HG02943 (cell line): ENCODE data around the gene CERS4.
"Not testable (repeated sequence)": the region's sequence is repeated elsewhere in the genome, so short reads cannot be mapped to it uniquely, and the experiment has no call there.

Experiments used
- ATAC-seq: cut with Tn5 transposase; IDR thresholded peaks from one replicate; pipeline ENCODE4 v1.9.1; 2021; ENCODE audit warnings: mild to moderate bottlenecking, low read depth, moderate library complexity; ENCODE audit not compliant: unreplicated experiment

CERS4 gene

DNA sequence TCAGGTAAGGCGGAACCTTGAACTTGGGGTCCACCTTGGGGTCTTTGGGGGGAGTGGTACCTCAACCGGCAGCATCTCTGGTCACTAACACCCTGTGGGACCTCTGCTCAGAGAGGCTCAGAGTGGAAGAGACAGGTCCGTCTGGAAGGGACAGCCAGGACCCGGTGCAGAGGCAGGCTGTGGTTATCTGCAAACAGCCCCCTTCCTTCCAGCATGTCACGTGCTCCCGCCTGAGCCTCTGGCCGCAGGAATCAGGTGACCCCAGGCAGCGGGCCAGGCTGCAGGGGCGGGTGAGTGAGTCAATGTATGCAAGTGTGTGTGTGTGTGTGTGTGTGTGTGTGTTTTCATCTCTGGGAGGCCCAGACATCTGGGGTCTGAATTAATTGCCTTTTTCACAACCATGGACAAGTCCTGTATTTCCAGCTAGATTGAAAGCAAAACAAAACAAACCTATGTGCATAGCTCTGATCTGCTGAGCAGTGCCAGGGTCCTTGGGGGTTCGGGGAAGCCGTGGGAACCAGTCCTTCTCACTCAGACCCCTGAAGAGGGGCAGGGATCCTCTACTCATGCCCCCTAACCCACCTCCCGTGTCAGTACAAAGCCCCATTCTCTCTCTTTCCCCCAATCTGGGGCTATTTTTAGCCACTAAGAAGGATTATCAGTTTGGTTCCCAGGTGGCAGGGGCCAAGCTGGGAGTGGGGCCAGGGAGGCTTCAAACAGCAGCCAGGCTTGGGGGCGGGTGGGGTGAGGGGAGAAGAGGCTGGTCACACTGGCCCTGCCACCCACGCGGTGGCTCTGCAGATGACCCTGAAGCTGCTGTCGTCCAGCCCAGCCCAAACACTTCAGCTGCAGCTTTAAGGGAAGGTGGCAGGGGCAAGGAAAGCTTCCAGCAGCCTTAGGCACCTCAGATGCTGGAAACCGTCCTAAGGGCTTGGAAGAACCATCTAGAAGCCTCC, 31.4 kb downstream of the CERS4 start:
- ATAC-seq: no peak

DNA sequence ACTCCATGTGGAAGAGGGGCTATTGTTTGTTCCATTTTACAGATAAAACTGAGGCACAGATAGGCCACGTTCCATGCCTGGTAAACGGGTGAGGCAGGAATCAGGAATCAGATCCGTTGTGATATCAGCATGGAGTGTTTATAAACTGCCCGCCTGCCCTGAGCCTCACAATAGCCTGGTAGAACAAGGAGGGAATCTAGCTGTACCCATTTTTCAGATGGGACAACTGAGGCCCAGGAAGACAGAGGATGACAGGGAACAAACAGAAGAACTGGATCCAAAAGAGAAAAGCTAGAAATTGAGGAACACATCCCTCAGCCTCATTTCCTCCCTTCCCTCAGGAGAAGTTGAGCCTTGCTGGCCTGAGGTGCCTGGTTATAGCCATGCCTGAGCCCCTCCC, 32.5 kb downstream of the CERS4 start:
- no peak for ATAC-seq

DNA sequence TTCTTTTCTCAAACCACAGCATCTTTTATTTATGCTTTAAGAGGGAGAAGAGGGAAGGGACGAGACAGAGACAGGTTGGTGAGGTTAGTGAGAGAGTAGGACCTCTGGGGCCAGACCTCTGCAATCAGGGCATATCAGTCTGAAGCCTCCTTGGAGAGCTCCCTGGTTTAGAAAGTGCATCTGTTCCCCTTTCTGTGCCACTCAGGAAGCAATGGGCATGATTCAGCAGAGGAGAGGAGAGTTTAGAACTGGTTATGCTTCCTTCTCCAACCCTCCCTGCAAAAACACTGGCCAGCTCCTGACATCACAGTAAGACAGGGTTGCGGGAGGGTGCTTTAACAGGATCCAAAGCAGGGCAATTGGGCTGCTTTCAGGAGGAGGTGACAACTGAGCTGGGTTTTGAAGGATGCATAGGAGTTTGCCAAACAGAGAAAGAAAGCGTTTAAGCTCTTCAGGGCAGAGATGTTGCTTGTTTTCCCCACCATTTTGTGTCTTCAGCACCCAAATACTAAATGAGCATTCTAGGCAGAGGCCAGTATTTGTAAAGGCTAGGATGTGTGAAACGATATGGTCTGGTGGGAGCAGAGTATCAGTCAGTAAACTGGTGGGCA, 33.1 kb downstream of the CERS4 start:
- no peak for ATAC-seq

DNA sequence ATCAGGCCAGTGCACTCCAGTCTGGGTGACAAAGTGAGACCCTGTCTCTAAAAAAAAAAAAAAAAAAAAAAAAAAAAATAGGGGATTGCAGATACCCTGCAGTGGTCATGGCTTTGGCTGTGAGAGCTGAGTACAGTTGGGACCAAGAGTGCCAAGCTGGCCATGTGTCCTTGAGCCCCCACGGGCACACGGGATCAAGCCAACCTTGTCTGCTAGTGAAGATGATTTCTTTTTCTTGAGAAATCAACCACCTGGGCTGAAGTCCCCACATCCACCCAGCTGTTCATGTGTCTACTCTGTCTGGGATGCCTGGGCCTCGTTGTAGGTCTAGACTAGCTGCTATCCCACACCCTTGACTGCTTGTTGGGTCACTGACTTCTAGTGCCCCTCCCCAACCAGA, 34.0 kb downstream of the CERS4 start:
- ATAC-seq: no peak

DNA sequence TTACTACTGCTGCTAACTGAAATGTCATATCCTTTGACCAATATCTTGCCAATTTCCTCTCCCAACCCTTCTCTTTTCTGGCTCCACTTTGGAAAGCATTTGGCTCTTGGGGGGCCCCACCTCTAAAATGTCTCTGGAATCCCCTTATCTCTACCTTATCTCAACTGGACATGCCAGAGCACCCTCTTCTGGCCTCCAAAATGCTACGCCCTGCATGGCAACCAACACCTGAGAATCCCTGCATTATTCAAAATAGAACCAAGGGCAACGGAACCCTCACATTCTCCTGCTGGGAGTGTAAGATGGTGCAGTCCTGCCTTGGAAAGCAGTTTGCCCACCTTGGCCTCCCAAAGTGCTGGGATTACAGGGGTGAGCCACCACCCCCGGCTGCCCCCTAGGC, 35.3 kb downstream of the CERS4 start:
- ATAC-seq: no peak

DNA sequence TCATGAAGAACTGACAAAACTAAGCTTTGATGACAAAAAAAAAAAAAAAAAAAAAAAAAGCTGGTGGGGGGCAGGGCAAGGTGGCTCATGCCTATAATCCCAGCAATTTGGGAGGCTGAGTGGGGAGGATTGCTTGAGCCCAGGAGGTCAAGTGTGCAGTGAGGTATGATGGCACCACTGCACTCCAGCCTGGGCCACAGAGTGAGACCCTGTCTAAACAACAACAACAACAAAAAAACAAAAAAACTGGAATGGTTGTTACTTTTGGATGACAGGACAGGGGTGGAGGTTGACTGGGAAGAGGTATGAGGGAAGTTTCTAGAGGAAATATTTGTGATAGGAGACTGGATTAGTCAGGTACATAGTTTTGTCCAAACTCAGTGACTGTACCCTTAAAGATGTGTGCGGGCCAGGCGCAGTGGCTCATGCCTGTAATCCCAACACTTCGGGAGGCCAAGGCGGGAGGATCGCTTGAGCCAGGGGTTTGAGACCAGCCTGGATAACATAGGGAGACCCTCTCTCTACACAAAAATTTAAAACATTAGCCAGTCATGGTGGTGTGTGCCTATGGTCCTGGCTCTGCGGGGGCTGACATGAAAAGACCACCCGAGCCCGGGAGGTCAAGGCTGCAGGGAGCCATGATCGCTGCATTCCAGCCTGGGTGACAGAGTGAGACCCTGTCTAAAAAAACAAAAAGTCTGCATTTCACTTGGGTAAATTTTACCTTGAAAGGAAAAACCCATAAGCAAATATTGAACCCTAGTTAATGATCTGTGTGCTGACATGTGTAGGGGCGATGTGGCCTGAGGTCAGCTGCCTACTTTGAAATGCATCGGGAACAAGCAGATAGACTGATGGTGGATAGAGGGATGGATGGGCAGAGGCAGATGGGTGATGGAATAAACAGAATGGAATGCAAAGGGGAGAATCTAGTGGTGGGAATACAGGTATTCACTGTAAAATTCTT, 37.0 kb downstream of the CERS4 start:
- no peak for ATAC-seq

DNA sequence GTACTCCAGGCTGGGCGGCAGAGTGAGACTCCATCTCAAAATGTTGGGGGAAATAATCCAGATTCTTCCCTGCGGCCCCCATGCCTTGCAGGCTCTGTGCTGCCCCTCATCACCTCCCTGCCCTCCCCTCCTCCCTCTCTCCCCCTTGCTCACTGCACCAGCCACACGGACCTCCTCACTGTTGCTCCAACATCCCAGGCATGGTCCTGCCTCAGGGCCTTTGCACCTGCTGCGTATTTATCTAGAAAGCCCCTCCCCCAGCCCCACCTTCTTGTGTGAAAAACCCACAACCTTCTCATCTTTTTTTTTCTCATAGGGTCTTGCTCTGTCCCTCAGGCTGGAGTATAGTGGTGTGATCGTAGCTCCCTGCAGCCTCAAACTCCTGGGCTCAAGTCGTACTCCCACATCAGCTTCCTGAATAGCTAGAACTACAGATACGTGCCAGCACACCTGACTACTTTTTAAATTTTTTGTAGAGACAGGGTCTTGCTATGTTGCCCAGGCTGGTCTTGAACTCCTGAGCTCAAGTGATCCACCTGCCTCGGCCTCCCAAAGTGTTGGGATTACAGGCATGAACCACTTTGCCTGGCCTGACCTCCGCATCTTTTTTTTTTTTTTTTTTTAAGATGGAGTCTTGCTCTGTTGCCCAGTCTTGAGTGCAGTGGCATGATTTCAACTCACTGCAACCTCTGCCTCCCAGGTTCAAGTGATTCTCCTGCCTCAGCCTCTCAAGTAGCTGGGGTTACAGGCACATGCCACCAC, 38.1 kb downstream of the CERS4 start:
- not testable (repeated sequence) for ATAC-seq

DNA sequence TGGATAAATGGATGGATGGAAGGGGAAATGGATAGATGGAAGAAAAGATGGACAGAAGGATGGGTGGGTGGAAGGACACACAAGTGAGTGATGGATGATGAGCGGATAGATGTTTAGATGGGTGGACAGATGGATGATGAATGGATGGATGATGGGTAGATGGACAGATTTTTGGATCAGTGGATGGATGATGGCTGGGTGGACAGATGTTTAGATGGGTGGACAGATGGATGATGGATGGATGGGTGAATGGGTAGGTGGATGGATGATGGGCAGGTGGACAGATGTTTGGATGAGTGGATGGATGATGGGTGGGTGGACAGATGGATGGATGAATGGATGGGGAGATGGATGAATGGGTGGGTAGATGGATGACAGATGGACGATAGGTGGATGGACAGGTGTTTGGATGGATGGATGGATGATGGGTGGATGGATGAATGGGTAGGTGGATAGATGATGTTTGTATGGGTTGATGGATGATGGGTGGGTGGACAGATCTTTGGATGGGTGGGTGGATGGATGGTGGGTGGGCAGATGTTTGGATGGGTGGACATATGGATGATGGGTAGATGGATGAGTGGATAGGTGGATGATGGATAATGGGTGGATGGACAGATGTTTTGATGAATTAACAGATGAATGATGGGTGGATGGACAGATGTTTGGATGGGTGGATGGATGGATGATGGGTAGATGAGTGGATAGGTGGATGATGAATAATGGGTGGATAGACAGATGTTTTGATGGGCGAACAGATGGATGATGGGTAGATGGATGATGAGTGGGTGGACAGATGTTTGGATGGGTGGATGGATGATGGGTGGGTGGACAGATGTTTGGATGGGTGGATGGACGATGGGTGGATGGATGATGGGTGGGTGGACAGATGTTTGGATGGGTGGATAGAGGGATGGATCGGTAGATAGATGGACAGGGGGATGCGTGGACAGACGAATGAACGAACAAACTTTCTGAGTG, 39.5 kb downstream of the CERS4 start:
- no peak for ATAC-seq

DNA sequence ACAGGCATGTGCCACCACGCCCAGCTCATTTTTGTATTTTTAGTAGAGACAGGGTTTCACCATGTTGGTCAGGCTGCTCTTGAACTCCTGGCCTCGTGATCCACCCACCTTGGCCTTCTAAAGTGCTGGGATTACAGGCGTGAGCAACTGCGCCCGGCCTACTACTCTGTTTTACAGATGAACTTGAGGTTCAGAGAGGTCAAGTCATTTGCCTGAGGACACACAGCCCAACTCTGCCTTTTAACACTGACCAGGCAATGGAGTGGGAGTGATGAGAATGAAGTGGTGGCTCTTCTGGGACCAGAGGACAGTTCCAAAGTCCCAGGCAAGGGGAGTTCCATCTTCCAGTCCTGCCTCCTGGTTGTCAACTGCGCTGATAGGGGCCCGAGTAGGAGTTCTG, 41.4 kb downstream of the CERS4 start:
- ATAC-seq: no peak

DNA sequence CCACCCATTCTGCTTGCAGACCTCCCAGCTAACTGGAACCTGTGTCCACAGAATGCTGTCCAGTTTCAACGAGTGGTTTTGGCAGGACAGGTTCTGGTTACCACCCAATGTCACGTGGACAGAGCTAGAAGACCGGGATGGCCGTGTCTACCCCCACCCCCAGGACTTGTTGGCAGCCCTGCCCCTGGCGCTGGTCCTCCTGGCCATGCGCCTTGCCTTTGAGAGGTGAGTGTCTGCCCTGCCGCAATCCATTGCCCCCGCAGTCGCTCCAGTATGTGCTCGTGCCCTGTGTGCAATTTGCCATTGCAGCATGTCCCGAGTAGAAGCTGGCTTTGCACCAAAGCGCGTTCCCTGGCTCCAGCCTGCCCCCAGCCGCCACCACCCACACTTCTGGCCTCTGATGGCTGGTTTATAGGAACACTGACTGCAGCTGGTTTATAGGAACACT, 41.9 kb downstream of the CERS4 start:
- ATAC-seq: no peak

DNA sequence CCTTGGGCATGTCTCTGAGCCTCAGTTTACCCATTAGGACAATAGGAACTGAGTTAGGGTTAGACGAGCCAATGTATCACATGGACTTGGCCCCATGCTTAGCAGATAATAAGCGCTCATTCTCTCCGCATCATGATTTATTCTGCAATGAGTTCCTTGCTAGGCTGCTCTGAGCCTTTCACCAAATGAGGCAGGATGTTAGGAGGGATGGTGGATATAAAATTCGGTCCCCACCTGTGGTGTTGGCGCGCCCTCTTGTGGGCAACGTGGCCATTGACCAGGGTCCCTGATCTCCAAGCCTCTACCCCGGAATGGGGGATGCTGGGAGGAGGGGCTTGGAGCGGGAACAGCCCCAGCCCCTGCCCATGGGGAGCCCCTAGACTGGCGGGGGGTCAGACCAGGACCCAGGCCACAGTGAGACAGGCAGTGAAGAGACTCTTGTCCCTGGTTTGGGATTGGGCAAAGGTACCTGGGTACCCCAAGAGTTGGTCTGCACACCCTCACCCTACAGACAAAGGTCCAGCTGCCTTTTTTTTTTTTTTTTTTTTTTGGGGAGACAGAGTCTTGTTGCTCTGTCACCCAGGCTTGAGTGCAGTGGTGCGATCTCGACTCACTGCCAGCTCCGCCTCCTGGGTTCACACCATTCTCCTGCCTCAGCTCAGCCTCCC, 43.9 kb downstream of the CERS4 start:
- ATAC-seq: no peak

DNA sequence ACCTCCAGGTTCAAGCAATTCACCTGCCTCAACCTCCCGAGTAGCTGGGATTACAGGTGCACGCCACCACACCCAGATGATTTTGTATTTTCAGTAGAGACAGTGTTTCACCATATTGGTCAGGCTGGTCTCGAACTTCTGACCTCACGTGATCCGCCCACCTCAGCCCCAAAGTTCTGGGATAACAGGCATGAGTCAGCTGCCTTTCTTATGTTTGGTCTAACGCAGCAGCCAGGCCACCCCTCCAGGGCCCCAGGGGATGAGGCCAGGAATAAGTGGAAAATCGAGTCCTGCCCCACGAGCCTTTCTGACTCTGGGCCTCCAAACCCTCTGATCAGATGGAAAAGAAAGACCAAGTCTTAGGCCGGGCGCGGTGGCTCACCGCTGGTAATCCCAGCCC, 44.5 kb downstream of the CERS4 start:
- no peak for ATAC-seq

DNA sequence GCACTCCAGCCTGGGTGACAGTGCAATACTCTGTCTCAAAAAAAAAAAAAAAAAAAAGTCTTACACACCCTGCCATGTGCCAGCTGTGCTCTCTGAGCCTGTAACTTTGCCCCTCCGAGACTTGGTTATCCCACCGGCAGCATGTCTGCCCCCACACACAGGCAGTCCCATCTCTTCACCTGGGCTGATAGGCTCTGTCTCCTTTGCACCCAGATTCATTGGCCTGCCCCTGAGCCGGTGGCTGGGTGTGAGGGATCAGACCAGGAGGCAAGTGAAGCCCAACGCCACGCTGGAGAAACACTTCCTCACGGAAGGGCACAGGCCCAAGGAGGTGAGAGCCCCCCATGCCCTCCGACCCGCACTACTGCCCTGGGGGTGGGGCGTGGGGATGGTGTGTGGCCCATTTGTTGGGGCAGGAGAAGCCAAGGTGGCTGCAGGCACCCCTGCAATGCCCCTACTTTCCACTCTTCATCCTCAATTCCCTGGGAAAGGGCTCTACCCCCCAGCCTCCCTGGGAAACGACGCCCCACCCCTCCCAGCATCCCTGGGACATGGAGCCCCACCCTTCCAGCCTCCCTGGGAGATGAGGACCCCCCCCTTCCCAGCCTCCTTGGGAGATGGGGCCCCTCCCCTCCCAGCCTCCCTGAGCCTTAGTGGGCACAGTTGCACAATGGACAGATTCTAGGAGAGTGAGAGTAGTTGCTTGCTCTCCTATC, 45.3 kb downstream of the CERS4 start:
- no peak for ATAC-seq

DNA sequence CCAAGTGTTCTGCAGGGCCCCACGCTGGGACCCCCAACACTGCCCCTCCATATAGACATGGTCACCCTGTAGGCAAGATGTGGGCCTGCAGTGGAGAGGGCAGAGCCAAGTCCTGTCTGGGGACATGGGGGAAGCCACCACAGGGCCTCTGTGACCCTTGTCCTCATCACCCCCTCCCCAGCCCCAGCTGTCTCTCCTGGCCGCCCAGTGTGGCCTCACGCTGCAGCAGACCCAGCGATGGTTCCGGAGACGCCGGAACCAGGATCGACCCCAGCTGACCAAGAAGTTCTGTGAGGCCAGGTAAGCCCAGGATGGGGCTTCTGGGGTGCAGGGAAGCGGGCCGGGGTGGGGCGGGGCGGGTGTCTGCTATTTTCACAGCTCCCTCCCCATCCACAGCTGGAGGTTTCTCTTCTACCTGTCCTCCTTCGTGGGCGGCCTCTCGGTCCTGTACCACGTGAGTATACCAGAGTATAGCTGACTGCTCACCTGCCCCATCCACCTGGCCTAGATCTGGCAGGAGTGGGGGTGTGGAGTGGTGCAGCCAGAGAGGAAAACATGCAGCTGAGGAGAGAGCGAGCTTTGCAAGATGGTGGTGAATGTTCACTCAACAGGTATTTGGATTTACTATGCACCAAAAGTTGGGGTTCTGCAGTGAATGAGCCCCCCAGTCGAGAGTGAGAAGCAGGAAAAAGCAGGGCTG, 46.4 kb downstream of the CERS4 start:
- ATAC-seq: no peak

DNA sequence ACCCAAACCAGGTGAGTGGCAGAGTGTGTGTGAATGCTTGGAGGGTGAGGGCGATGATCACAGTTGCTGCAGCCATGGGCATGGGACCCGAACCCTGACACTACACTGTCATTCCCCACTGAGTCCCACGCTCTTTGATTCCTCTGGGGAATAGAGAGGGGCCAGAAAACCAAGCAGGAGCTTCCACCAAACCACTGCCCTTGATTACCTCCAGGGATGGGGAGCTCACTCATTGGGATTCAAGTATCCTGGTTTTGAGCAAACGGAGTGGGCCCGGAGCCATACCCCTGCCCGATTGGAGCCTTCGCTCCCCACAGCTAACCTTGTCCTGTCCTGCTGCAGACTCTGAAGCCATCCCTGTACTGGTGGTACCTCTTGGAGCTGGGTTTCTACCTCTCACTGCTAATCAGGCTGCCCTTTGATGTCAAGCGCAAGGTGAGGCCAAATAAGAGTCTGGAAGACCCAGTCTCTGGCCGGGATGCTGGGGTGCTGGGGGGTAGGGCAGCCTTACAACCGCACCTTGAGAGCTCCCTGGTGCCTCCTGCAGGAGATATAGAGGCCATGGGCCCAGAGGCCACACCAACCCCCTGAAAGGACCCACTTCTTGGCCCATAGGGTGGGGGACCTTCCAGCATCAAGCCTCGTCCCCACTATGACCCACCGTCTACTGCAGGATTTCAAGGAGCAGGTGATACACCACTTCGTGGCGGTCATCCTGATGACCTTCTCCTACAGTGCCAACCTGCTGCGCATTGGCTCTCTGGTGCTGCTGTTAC, 47.3 kb downstream of the CERS4 start:
- ATAC-seq: no peak

DNA sequence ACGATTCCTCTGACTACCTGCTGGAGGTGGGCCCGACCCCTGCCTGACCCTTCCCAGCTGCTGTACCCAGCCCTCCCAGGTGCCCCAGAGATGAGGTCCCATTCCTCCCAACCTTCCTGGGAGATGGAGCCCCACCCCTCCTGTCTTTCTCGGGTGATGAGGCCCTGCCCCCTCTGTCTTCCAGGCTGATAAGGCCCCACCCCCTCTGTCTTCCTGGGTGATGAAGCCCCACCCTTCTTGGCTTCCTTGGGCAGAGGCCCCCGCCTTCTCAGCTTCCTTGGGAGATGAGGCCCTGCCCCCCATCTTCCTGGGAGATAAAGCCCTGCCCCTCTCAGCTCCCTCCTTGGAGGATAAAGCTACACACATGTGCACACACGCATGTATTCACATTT, 47.9 kb downstream of the CERS4 start:
- ATAC-seq: no peak
